Measurements from ENCODE around the gene PAK6.

- TF ChIP-seq CTCF (IDR thresholded peaks at IDR 0.05), result no peak
- TF ChIP-seq POLR2A (IDR thresholded peaks at IDR 0.05), result no peak
- TF ChIP-seq POLR2AphosphoS5 (IDR thresholded peaks at IDR 0.05; ENCODE audit: insufficient read depth in 1 of 2, low read depth in 1 of 2), result no peak
These were observed 85.4 kb downstream of the PAK6 start for GRCh38 chr15:40323953-40324937.

All from vagina (tissue), 2 donors.